ENCODE results near the gene MAGI2.

Gene MAGI2

GRCh38 chr7:79216236-79216635 is 237.2 kb downstream of the MAGI2 start:
- no peak overlapping the region for H3K4me3 Mint-ChIP-seq
- no peaks in the 10 kb centered on the region for H3K9me3 Mint-ChIP-seq
- H3K27ac Mint-ChIP-seq, result no peak overlapping the region
- DNase-seq (ENCODE audit: low spot score), result no peak
- H3K27me3 Mint-ChIP-seq (ENCODE audit: low read depth), result no peaks in the 10 kb centered on the region
- no peaks in the 10 kb centered on the region for H3K36me3 Mint-ChIP-seq (ENCODE audit: low read depth)
- H3K4me1 Mint-ChIP-seq (ENCODE audit: low read depth), result no peaks in the 10 kb centered on the region

GRCh38 chr7:79212334-79212733 is 241.1 kb downstream of the MAGI2 start:
- Mint-ChIP-seq H3K27me3 (ENCODE audit: low read depth) (no peaks in the 10 kb centered on the region), H3K27ac (no peak overlapping the region), H3K4me1 (ENCODE audit: low read depth) (no peaks in the 10 kb centered on the region), H3K4me3 (no peak overlapping the region), H3K36me3 (ENCODE audit: low read depth) (no peaks in the 10 kb centered on the region), H3K9me3 (no peaks in the 10 kb centered on the region)
- DNase-seq (ENCODE audit: low spot score), result no peak

GRCh38 chr7:79211724-79212123 is 241.7 kb downstream of the MAGI2 start:
- Mint-ChIP-seq H3K4me1 (ENCODE audit: low read depth) (no peaks in the 10 kb centered on the region), H3K27me3 (ENCODE audit: low read depth) (no peaks in the 10 kb centered on the region), H3K4me3 (no peak overlapping the region), H3K36me3 (ENCODE audit: low read depth) (no peaks in the 10 kb centered on the region), H3K9me3 (no peaks in the 10 kb centered on the region), H3K27ac (no peak overlapping the region)
- no peak for DNase-seq (ENCODE audit: low spot score)

- H3K4me1 Mint-ChIP-seq (ENCODE audit: low read depth), result no peaks in the 10 kb centered on the region
- H3K4me3 Mint-ChIP-seq, result no peak overlapping the region
- no peaks in the 10 kb centered on the region for H3K27me3 Mint-ChIP-seq (ENCODE audit: low read depth)
- no peaks in the 10 kb centered on the region for H3K36me3 Mint-ChIP-seq (ENCODE audit: low read depth)
- no peaks in the 10 kb centered on the region for H3K9me3 Mint-ChIP-seq
- no peak overlapping the region for H3K27ac Mint-ChIP-seq
- DNase-seq (ENCODE audit: low spot score), result no peak
These were observed 253.5 kb downstream of the MAGI2 start for GRCh38 chr7:79199961-79200360.

GRCh38 chr7:79199266-79199665 is 254.2 kb downstream of the MAGI2 start:
- no peak for DNase-seq (ENCODE audit: low spot score)

GRCh38 chr7:79185605-79186004 is 267.9 kb downstream of the MAGI2 start:
- no peak overlapping the region for H3K4me3 Mint-ChIP-seq
- no peaks in the 10 kb centered on the region for H3K4me1 Mint-ChIP-seq (ENCODE audit: low read depth)
- H3K27ac Mint-ChIP-seq, result no peak overlapping the region
- no peaks in the 10 kb centered on the region for H3K36me3 Mint-ChIP-seq (ENCODE audit: low read depth)
- no peaks in the 10 kb centered on the region for H3K9me3 Mint-ChIP-seq
- H3K27me3 Mint-ChIP-seq (ENCODE audit: low read depth), result no peaks in the 10 kb centered on the region
- DNase-seq (ENCODE audit: low spot score), result no peak

More at GRCh38 chr7:79199266-79199665, 254.2 kb downstream of the MAGI2 start:
- Mint-ChIP-seq H3K4me3 (no peak overlapping the region), H3K27ac (no peak overlapping the region), H3K9me3 (no peaks in the 10 kb centered on the region), H3K36me3 (ENCODE audit: low read depth) (no peaks in the 10 kb centered on the region), H3K27me3 (ENCODE audit: low read depth) (no peaks in the 10 kb centered on the region), H3K4me1 (ENCODE audit: low read depth) (no peaks in the 10 kb centered on the region)

GRCh38 chr7:79182283-79182682 is 271.2 kb downstream of the MAGI2 start:
- H3K27ac Mint-ChIP-seq, result no peak overlapping the region
- no peaks in the 10 kb centered on the region for H3K36me3 Mint-ChIP-seq (ENCODE audit: low read depth)
- no peaks in the 10 kb centered on the region for H3K9me3 Mint-ChIP-seq
- H3K4me1 Mint-ChIP-seq (ENCODE audit: low read depth), result no peaks in the 10 kb centered on the region
- no peak for DNase-seq (ENCODE audit: low spot score)
- H3K27me3 Mint-ChIP-seq (ENCODE audit: low read depth), result no peaks in the 10 kb centered on the region
- no peak overlapping the region for H3K4me3 Mint-ChIP-seq

- no peaks in the 10 kb centered on the region for H3K27me3 Mint-ChIP-seq (ENCODE audit: low read depth)
- DNase-seq (ENCODE audit: low spot score), result no peak
- no peak overlapping the region for H3K4me3 Mint-ChIP-seq
- H3K4me1 Mint-ChIP-seq (ENCODE audit: low read depth), result no peaks in the 10 kb centered on the region
- H3K9me3 Mint-ChIP-seq, result no peaks in the 10 kb centered on the region
- H3K27ac Mint-ChIP-seq, result no peak overlapping the region
- H3K36me3 Mint-ChIP-seq (ENCODE audit: low read depth), result no peaks in the 10 kb centered on the region
These were observed 272.9 kb downstream of the MAGI2 start for GRCh38 chr7:79180533-79180932.

- H3K27me3 Mint-ChIP-seq (ENCODE audit: low read depth), result no peaks in the 10 kb centered on the region
- DNase-seq (ENCODE audit: low spot score), result no peak
- H3K4me3 Mint-ChIP-seq, result no peak overlapping the region
- no peaks in the 10 kb centered on the region for H3K36me3 Mint-ChIP-seq (ENCODE audit: low read depth)
- H3K27ac Mint-ChIP-seq, result no peak overlapping the region
- no peaks in the 10 kb centered on the region for H3K9me3 Mint-ChIP-seq
- H3K4me1 Mint-ChIP-seq (ENCODE audit: low read depth), result no peaks in the 10 kb centered on the region
These were observed 276.5 kb downstream of the MAGI2 start for GRCh38 chr7:79176859-79177477.

GRCh38 chr7:79175374-79175773 is 278.1 kb downstream of the MAGI2 start:
- DNase-seq (ENCODE audit: low spot score), result no peak
- no peak overlapping the region for H3K27ac Mint-ChIP-seq

GRCh38 chr7:79165225-79165624 is 288.2 kb downstream of the MAGI2 start:
- DNase-seq (ENCODE audit: low spot score), result no peak
- Mint-ChIP-seq H3K36me3 (ENCODE audit: low read depth) (no peaks in the 10 kb centered on the region), H3K27ac (no peak overlapping the region), H3K4me1 (ENCODE audit: low read depth) (no peaks in the 10 kb centered on the region), H3K9me3 (no peaks in the 10 kb centered on the region), H3K27me3 (ENCODE audit: low read depth) (no peaks in the 10 kb centered on the region), H3K4me3 (no peak overlapping the region)

More at GRCh38 chr7:79175374-79175773, 278.1 kb downstream of the MAGI2 start:
- H3K4me3 Mint-ChIP-seq, result no peak overlapping the region
- H3K36me3 Mint-ChIP-seq (ENCODE audit: low read depth), result no peaks in the 10 kb centered on the region
- H3K4me1 Mint-ChIP-seq (ENCODE audit: low read depth), result no peaks in the 10 kb centered on the region
- no peaks in the 10 kb centered on the region for H3K27me3 Mint-ChIP-seq (ENCODE audit: low read depth)
- no peaks in the 10 kb centered on the region for H3K9me3 Mint-ChIP-seq

GRCh38 chr7:79159040-79159664 is 294.3 kb downstream of the MAGI2 start:
- H3K4me1 Mint-ChIP-seq (ENCODE audit: low read depth), result no peaks in the 10 kb centered on the region
- H3K27ac Mint-ChIP-seq, result no peak overlapping the region
- no peaks in the 10 kb centered on the region for H3K27me3 Mint-ChIP-seq (ENCODE audit: low read depth)
- H3K36me3 Mint-ChIP-seq (ENCODE audit: low read depth), result no peaks in the 10 kb centered on the region
- H3K9me3 Mint-ChIP-seq, result peaks cover 4% of the 10 kb centered on the region
- no peak overlapping the region for H3K4me3 Mint-ChIP-seq
- no peak for DNase-seq (ENCODE audit: low spot score)

- no peak overlapping the region for H3K4me3 Mint-ChIP-seq
- H3K27ac Mint-ChIP-seq, result no peak overlapping the region
- no peaks in the 10 kb centered on the region for H3K36me3 Mint-ChIP-seq (ENCODE audit: low read depth)
- no peaks in the 10 kb centered on the region for H3K27me3 Mint-ChIP-seq (ENCODE audit: low read depth)
- peaks cover 4% of the 10 kb centered on the region for H3K9me3 Mint-ChIP-seq
- no peak for DNase-seq (ENCODE audit: low spot score)
- H3K4me1 Mint-ChIP-seq (ENCODE audit: low read depth), result no peaks in the 10 kb centered on the region
These were observed 296.2 kb downstream of the MAGI2 start for GRCh38 chr7:79157281-79157680.

GRCh38 chr7:79149831-79150230 is 303.6 kb downstream of the MAGI2 start:
- Mint-ChIP-seq H3K27me3 (ENCODE audit: low read depth) (no peaks in the 10 kb centered on the region), H3K4me3 (no peak overlapping the region), H3K9me3 (peaks cover 3% of the 10 kb centered on the region), H3K27ac (no peak overlapping the region), H3K4me1 (ENCODE audit: low read depth) (no peaks in the 10 kb centered on the region), H3K36me3 (ENCODE audit: low read depth) (no peaks in the 10 kb centered on the region)
- DNase-seq (ENCODE audit: low spot score), result no peak

- no peaks in the 10 kb centered on the region for H3K4me1 Mint-ChIP-seq (ENCODE audit: low read depth)
- H3K27me3 Mint-ChIP-seq (ENCODE audit: low read depth), result no peaks in the 10 kb centered on the region
- no peak for DNase-seq (ENCODE audit: low spot score)
- H3K27ac Mint-ChIP-seq, result no peak overlapping the region
- peaks cover 7% of the 10 kb centered on the region for H3K9me3 Mint-ChIP-seq
- no peaks in the 10 kb centered on the region for H3K36me3 Mint-ChIP-seq (ENCODE audit: low read depth)
- no peak overlapping the region for H3K4me3 Mint-ChIP-seq
These were observed 310.8 kb downstream of the MAGI2 start for GRCh38 chr7:79142706-79143105.
